Activated CD4-positive, alpha-beta T cell treated with anti-CD3 and anti-CD28 coated beads, Interleukin-10, Interleukin-2, amounts not matched to agents 100 ng/mL and 50 ng/mL, durations not matched to agents 16 hours and 8 hours (primary cell): ENCODE results near the gene MMP28.
A peak's percentile ranks its signal among the peaks of the same experiment; 100 is the strongest.
"Not testable (repeated sequence)": the region's sequence is repeated elsewhere in the genome, so short reads cannot be mapped to it uniquely, and the experiment has no call there.

Experiments used
- DNase-seq: peaks from one replicate; pipeline ENCODE4 v3.0.0-alpha.2; 2020

The MMP28 gene

GRCh38 chr17:35765086-35765710 is 30.2 kb downstream of the MMP28 start:
- no peak for DNase-seq

DNA sequence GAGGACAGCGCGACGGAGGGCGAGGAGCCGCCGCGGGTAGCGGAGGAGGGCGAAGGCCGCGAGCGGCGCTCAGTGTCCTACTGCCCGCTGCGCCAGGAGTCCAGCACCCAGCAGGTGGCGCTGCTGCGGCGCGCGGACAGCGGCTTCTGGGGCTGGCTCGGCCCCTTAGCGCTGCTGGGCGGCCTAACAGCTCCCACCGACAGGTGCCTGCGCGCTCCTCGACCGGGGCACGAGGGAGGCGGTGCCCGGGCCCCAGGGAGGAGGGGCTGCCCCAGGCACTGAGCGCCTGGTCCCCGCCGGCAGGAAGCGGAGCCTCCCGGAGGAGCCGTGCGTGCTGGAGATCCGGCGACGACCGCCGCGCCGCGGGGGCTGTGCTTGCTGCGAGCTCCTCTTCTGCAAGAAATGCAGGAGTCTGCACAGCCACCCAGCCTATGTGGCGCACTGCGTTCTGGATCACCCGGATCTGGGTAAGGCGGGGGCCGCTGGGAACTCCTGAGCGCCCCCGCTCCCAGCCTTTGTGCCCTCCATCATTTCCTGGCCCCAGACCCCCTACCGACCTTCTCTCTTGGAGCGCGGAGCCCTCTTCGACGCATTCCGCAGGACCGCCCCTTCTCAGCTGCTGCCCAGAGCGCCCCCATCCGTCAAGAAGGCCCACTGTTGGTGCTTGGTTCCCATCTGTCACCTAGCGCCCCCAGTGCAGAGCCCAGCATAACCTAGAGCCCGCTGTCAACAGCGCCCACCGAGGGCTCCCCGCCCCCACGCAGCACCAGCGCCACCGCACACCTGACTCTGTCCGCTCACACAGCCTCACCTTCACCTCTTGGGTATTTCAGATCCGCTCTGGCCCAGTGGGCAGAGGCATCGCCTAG is 31.1 kb downstream of the MMP28 start:
- peak; percentile 94 for DNase-seq

DNA sequence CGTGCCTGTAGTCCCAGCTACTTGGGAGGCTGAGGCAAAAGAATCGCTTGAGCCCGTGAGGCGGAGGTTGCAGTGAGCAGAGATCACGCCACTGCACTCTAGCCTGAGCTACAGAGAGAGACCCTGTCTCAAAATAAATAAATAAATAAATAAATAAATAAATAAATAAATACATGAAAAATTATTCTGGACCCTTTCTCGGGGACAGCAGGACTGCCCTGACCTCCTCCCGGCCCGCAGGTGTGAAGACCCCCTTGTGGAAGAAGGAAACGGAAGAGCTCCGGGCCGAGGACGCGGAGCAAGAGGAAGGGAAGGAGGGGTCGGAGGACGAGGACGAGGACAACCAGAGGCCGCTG is 31.7 kb downstream of the MMP28 start:
- no peak for DNase-seq

DNA sequence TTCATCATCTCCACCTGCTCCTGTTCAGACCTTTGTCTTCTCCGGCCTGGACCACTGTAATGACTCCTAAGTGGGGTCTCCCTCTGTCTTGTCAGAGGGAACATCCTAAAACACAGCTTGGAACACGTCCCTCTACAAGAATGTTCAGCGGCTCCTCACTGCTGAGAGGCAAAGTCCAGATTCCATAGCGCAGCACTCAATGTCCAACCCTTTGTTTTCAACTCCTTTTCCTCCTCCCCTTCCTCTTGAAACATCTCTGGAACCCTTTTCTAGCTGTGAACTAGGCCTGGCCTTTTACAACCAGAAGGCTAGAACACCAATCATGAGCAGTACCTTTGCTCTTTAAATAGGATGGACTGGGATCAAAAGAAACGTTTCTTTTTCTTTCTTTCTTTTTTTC is 33.8 kb downstream of the MMP28 start:
- no peak for DNase-seq

- DNase-seq: no peak
These were observed 34.9 kb downstream of the MMP28 start, which contains the start of gene C17orf50 for GRCh38 chr17:35760587-35760986. C17orf50 (plus strand) TSS chr17:35760887; CDS start chr17:35760942, 55 bp downstream.

DNA sequence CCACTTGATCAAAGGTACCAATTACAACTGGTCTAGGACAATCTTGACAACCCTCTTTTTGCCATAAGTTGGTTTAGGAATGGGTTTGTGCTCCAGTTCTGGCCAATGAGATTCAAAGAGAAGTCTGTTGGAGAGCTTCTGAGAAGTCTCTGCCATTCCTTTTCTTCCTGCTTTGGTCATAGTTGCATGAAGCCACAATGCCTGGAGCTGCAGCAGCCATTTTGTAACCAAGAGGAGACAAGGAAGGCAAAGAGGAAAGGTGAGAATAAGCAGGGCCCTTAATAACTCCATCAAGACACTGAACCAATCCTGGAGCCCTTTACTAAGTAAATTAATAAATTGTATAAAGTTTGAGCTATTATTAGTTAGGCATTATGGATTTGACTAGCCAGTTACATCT is 38.2 kb downstream of the MMP28 start:
- DNase-seq: no peak

DNA sequence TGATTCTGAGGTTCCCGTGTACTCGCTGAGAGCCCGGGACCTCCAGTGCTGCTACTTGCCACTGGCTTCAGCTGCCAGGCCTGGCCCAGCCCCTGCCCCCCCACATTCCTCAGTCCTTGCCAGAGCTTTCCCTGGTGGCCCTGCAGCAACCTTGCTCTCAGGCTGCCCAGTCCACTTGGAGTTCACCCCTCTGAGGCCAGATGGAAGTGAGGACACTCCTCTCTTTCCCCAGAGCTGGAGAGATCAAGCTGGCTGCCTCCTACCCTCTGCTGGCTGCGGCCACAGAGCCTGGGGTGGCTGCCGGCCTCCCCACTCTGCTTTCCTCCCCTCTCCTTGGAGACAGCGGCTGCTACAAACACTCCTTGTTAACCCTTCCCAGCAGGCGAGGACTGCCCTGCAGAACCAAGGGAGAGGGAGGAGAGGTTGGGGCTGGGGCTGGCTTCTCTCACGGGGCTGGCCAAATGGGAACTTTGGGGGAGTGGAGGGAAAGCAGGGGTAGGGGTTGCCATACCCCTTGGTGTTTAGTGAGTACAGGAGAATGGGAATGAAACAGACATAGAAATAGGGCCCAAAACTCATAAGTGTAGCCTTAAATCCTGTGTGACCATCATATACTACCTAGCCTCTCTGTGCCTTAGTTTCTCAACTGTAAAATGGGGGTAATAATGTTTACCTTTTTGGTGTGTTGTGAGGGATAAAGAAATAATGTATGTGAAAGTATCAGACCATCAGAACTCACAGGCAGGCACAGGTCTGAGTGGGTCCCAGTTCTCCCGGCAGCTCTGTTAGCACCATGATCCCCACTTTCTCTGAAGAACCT is 42.3 kb downstream of the MMP28 start, which contains the start of gene GAS2L2:
Gene GAS2L2, minus strand, starts transcription at position 295 of the 820 bp plus-strand sequence. CDS start 389 bp downstream, outside the sequence.
- DNase-seq: no peak

GRCh38 chr17:35752471-35752870 is 43.0 kb downstream of the MMP28 start:
- DNase-seq: no peak

- not testable (repeated sequence) for DNase-seq
These were observed 43.9 kb downstream of the MMP28 start for GRCh38 chr17:35751541-35751940.

- no peak for DNase-seq
These were observed 44.7 kb downstream of the MMP28 start for GRCh38 chr17:35750526-35751395.

DNA sequence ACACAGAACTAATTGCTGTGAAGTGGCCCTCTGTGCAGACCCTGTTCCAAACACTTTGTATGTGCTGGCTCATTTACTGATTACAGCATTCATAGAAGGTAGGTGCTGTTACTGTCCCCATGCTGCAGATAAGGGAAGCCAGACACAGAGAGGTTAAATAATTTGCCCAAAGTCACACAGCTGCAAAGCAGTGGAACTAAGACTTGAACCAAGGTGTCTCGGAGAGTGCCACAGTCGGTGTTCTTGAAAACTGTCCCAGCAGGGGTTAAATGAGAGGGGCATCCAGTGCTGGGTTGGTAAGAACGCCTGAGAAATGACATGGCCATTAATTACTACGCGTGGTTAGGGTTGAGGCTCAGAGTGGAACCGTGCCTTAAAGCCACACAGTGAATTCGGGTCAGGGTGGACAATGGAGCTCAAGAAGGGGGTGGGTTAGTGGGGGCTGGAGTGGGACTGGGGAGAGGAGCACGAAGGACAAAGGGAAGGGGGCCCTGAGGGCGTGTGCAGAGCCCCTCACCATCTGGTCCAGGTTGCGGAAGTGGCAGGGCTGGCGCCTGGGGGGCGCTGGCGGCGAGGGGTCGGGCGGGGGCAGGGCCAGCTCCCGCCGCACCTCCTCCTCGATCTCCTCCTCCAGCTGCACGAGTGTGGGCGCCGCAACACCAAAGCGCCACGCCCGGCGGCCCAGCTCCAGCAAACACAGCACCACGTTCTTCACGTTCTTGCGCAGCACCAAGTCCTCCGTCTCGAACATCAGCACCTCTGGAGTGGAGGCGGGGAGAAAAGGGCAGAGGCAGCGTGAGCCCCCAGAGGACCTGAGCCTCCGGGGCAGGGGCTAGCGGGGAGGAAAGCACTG is 45.7 kb downstream of the MMP28 start:
- DNase-seq: no peak

GRCh38 chr17:35748979-35749378 is 46.5 kb downstream of the MMP28 start:
- no peak for DNase-seq

- DNase-seq: no peak
These were observed 47.0 kb downstream of the MMP28 start for GRCh38 chr17:35748341-35748841.

- peak; percentile 79 for DNase-seq
These were observed 47.9 kb downstream of the MMP28 start for GRCh38 chr17:35747540-35748017.

DNA sequence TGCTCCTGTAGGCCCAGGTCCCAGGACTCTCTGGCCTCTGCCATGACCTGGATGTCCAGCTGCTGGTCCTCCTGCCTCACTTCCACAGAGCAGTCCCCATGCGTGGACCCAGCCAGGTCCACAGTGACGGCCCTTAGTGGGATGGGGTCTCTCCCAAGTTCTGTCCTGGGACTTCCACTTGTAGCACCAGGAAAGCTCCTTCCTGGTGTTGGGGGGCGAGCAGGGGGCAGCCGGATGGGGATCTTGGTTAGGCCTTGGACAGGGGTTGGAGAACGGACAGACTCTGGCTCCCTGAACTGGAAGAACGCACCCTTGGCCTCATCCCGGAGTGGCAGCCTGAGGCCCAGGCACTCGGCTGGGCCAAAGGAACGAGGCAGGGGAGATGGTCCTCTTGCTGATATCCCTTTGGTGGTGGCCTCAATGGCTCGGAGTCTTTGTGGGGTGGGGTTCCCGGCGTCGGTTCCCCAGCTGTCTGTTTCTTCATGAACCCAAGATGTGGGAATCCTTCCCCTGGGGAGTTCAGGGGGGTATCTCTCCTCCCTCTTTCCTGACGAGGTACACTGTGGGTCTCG is 49.6 kb downstream of the MMP28 start:
- no peak for DNase-seq

DNA sequence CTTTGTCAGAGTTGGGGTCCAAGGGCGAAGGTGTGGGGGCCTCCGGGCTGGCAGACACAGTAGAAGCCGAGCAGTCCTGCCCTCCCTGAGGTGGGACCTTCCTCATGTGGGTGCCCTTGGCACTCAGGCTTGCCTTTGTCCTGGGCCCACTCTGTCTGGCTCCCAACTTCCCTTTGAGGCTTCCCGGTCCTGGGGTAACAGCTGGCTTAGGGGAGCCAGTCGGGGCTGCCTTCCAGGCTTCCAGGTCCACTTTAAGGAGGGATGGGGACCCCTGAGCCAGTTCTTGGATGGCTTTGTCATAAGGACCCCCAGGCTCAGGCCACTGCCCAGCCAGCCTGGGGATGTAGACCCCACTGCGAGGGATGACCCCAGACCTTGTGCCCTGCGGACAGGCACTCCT is 50.2 kb downstream of the MMP28 start:
- no peak for DNase-seq

DNA sequence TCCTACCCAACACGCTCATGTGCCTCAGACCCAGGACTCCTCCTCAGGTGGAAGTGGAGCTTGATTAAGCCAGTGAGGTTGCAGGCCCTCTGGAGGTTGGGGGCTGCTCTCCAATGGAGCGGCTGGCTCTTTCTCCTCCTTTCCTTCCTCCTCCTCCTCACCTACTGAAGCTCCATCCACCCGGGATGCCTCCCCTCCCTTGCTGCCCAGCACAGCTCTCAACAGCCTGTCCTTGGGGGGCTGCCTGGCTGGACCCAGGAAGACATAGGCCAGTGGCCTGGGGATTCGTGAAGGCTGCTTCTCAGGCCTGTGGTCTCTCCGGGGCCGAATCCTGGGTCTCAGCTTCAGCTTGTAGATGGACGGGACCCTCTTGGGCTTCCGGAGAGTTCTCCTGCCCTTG is 50.6 kb downstream of the MMP28 start:
- no peak for DNase-seq

GRCh38 chr17:35743626-35744328 is 51.7 kb downstream of the MMP28 start:
- DNase-seq: peak; percentile 23

- no peak for DNase-seq
These were observed 52.5 kb downstream of the MMP28 start for GRCh38 chr17:35742896-35743477.

- no peak for DNase-seq
These were observed 52.9 kb downstream of the MMP28 start for GRCh38 chr17:35742496-35742895.
